Liver (tissue), 9 donors: ENCODE results near the gene TRIM65. TPM values are rescaled to one million over a fixed set of nuclear protein-coding genes. Genes with fewer than 3 reads are reported as not detected.

Source experiments
- DNase-seq: peaks from one replicate; pipeline ENCODE4 v3.0.0-alpha.2; 2017; ENCODE audit warnings: low spot score
- H3K27ac ChIP-seq, 2 donors: one replicate each; pipeline ENCODE4 v1.7.0; 2013; ENCODE audit warnings: inconsistent platforms in 2 of 2, low read length in 2 of 2, control low read depth in 1 of 2, low read depth in 1 of 2, mild to moderate bottlenecking in 1 of 2
- H3K27me3 ChIP-seq, 4 donors: one replicate each; pipeline versions ENCODE4 v1.6.1 to v1.7.0; 2013; ENCODE audit warnings: low read length in 3 of 4, inconsistent platforms in 1 of 4, mild to moderate bottlenecking in 1 of 4, moderate library complexity in 1 of 4; ENCODE audit not compliant: control insufficient read depth in 4 of 4, insufficient read depth in 4 of 4
- H3K36me3 ChIP-seq, 4 donors: one replicate each; pipeline versions ENCODE4 v1.6.1 to v1.7.0; 2013; ENCODE audit warnings: low read length in 3 of 4, mild to moderate bottlenecking in 3 of 4, low read depth in 1 of 4, moderate library complexity in 1 of 4; ENCODE audit not compliant: control insufficient read depth in 4 of 4, insufficient read depth in 3 of 4
- H3K4me1 ChIP-seq, 4 donors: one replicate each; pipeline versions ENCODE4 v1.6.1 to v1.7.0; 2013; ENCODE audit warnings: low read length in 3 of 4, mild to moderate bottlenecking in 3 of 4, moderate library complexity in 1 of 4; ENCODE audit not compliant: control insufficient read depth in 4 of 4, insufficient read depth in 4 of 4
- H3K4me3 ChIP-seq, 3 donors: one replicate each; pipeline versions ENCODE4 v1.6.1 to v1.7.0; 2013; ENCODE audit warnings: low read length in 3 of 3, control low read depth in 1 of 3, low read depth in 1 of 3, mild to moderate bottlenecking in 1 of 3
- H3K9ac ChIP-seq, 2 donors: one replicate each; pipeline ENCODE4 v1.7.0; 2013; ENCODE audit warnings: low read length in 2 of 2, mild to moderate bottlenecking in 2 of 2, moderate library complexity in 2 of 2, control low read depth in 1 of 2, low read depth in 1 of 2
- H3K9me3 ChIP-seq, 4 donors: one replicate each; pipeline versions ENCODE4 v1.6.1 to v1.7.0; 2013; ENCODE audit warnings: low read length in 3 of 4; ENCODE audit not compliant: control insufficient read depth in 4 of 4
- ATF3 ChIP-seq: IDR thresholded peaks from 2 replicates; pipeline ENCODE4 v1.6.1; 2016; ENCODE audit warnings: antibody characterized with exemption
- CTCF ChIP-seq: fragments of 150-350 bp; IDR thresholded peaks from 2 replicates; pipeline ENCODE4 v1.5.1; 2017; ENCODE audit warnings: improper control_type of control experiment, low read depth, low read length; ENCODE audit not compliant: missing input control
- EGR1 ChIP-seq, 2 donors: IDR thresholded peaks; 2 replicates each; pipeline ENCODE4 v1.6.1; 2016 to 2018; ENCODE audit warnings: antibody characterized with exemption in 2 of 2, low read depth in 2 of 2
- FOXA2 ChIP-seq: IDR thresholded peaks from 2 replicates; pipeline ENCODE4 v1.6.1; 2016; ENCODE audit warnings: antibody characterized with exemption
- GABPA ChIP-seq, 2 donors: IDR thresholded peaks in 1 of 2; conservative IDR thresholded peaks in 1 of 2; 2 replicates each; pipeline ENCODE4 v1.6.1; 2016; ENCODE audit warnings: antibody characterized with exemption in 2 of 2, mild to moderate bottlenecking in 1 of 2, moderate library complexity in 1 of 2
- HNF4G ChIP-seq: IDR thresholded peaks from 2 replicates; pipeline ENCODE4 v1.6.1; 2016; ENCODE audit warnings: antibody characterized with exemption
- JUND ChIP-seq, 2 donors: IDR thresholded peaks; 2 replicates each; pipeline ENCODE4 v1.6.1; 2016; ENCODE audit warnings: antibody characterized with exemption in 2 of 2
- MAX ChIP-seq: IDR thresholded peaks from 2 replicates; pipeline ENCODE4 v1.6.1; 2016; ENCODE audit warnings: antibody characterized with exemption
- NR2F2 ChIP-seq: IDR thresholded peaks from 2 replicates; pipeline ENCODE4 v1.6.1; 2016; ENCODE audit warnings: antibody characterized with exemption
- RAD21 ChIP-seq, 2 donors: IDR thresholded peaks; 2 replicates each; pipeline ENCODE4 v1.6.1; 2016; ENCODE audit warnings: antibody characterized with exemption in 2 of 2, mild to moderate bottlenecking in 2 of 2
- RXRA ChIP-seq, 2 donors: IDR thresholded peaks; 2 replicates each; pipeline ENCODE4 v1.6.1; 2017 to 2018; ENCODE audit warnings: antibody characterized with exemption in 2 of 2, mild to moderate bottlenecking in 1 of 2
- SP1 ChIP-seq: IDR thresholded peaks from 2 replicates; pipeline ENCODE4 v1.6.1; 2018; ENCODE audit warnings: antibody characterized with exemption, mild to moderate bottlenecking
- TAF1 ChIP-seq: conservative IDR thresholded peaks from 2 replicates; pipeline ENCODE4 v1.6.1; 2016; ENCODE audit warnings: antibody characterized with exemption, mild to moderate bottlenecking
- YY1 ChIP-seq: IDR thresholded peaks from 2 replicates; pipeline ENCODE4 v1.6.1; 2016; ENCODE audit warnings: antibody characterized with exemption, mild to moderate bottlenecking
- WGBS: extraction: QIAGEN DNeasy Blood & Tissue Kit; methylation state at CpG from one replicate; pipeline ENCODE4 v1.1.7; 2013; 5-methylcytosine and 5-hydroxymethylcytosine counted together
- polyA plus RNA-seq, 2 donors: library from polyadenylated mRNA; stranded (reverse) in 1 of 2; unstranded in 1 of 2; fragments of 200-250 nt in 1 of 2; fragments of >200 nt in 1 of 2; fragmentation: Nextera tagmentation in 1 of 2; extraction: Ambion mirVana in 1 of 2; gene quantifications; one replicate each; pipeline versions ENCODE4 v1.2.1 to v1.2.3, GENCODE V29; 2013 to 2015
- total RNA-seq, 2 donors: library from RNA; depleted of rRNA; stranded (reverse); fragments of >200 nt; gene quantifications; one replicate each; pipeline ENCODE4 v1.2.3, GENCODE V29; 2014
- donor health status: healthy.
- donor health status: healthy.
- donor health status: healthy.
- donor health status: healthy.
- donor health status: healthy.

Gene TRIM65
- total and polyA plus RNA-seq, 4 donors, result 1.5 to 8.6 (median 6.5) TPM

- H3K36me3 ChIP-seq, result peaks cover 0 to 7% (median 3%) of the 10 kb centered on the region in 4 donors
- no peaks in the 10 kb centered on the region for H3K27me3 ChIP-seq
- peak within 1 kb of the TSS in 1 of 2 donors; percentile 52 for H3K9ac ChIP-seq
- H3K4me1 ChIP-seq, result peaks cover 12 to 34% (median 22%) of the 10 kb centered on the region in 4 donors
- peak; percentile 18 for TF ChIP-seq CTCF
- TF ChIP-seq YY1, result no peak
- H3K4me3 ChIP-seq, result peak within 1 kb of the TSS; percentile 55 to 69 (median 59)
- H3K9me3 ChIP-seq, result no peaks in the 10 kb centered on the region
- WGBS, result 3% methylated on average over 87 of the region's 87 CpGs
- peak; percentile 56 for DNase-seq
- peak within 1 kb of the TSS; percentile 80 to 95 for H3K27ac ChIP-seq
Measured at GRCh38 chr17:75878174-75878998, 18.4 kb downstream of the TRIM65 start, which contains the start of gene TRIM47. TSS of gene TRIM47 (minus strand) at chr17:75878581. CDS start at chr17:75878548, 33 bp downstream.

- H3K27ac ChIP-seq, result peak overlapping the region; percentile 80 to 95
- no peaks in the 10 kb centered on the region for H3K27me3 ChIP-seq
- peak overlapping the region; percentile 15 to 69 (median 55) for H3K4me3 ChIP-seq
- H3K4me1 ChIP-seq, result peaks cover 12 to 34% (median 23%) of the 10 kb centered on the region in 4 donors
- under 1% methylated on average over 56 of the region's 56 CpGs for WGBS
- peak; percentile 54 for DNase-seq
- H3K9ac ChIP-seq, result peak overlapping the region in 1 of 2 donors; percentile 52
- no peaks in the 10 kb centered on the region for H3K9me3 ChIP-seq
- H3K36me3 ChIP-seq, result peaks cover 0 to 7% (median 3%) of the 10 kb centered on the region in 4 donors
- no peak for TF ChIP-seq YY1
- TF ChIP-seq CTCF, result peak; percentile 43
Measured at GRCh38 chr17:75877752-75878173, 19.0 kb downstream of the TRIM65 start.

- Histone ChIP-seq H3K27me3 (no peaks in the 10 kb centered on the region), H3K27ac (peak overlapping the region; percentile 80 to 95), H3K9ac (peak overlapping the region; percentile 9 to 52), H3K4me1 (peaks cover 12 to 39% (median 23%) of the 10 kb centered on the region in 4 donors), H3K4me3 (peak overlapping the region; percentile 29 to 69 (median 55)), H3K36me3 (peaks cover 0 to 7% (median 3%) of the 10 kb centered on the region in 4 donors), H3K9me3 (no peaks in the 10 kb centered on the region)
- DNase-seq, result peak; percentile 51
- WGBS, result 14% methylated on average over 41 of the region's 41 CpGs
- TF ChIP-seq GABPA (IDR thresholded peaks at IDR 0.05 in 1 of 2, conservative IDR thresholded peaks at IDR 0.05 in 1 of 2) (no peak), TAF1 (no peak), RXRA (IDR thresholded peaks at IDR 0.05) (peak in 1 of 2 donors; percentile 23), RAD21 (IDR thresholded peaks at IDR 0.05) (peak in 1 of 2 donors; percentile 36), MAX (peak; percentile 7), NR2F2 (peak; percentile 71), ATF3 (peak; percentile 65), HNF4G (no peak), JUND (IDR thresholded peaks at IDR 0.05) (peak; percentile 86 to 90), FOXA2 (no peak), EGR1 (IDR thresholded peaks at IDR 0.05; ENCODE audit: low read depth in 2 of 2) (no peak), CTCF (peak; percentile 9), SP1 (no peak)
Measured at GRCh38 chr17:75876938-75877751, 19.6 kb downstream of the TRIM65 start.
